HG02973 (cell line): ENCODE results near the gene ELSPBP1.
"Not testable (repeated sequence)": the region's sequence is repeated elsewhere in the genome, so short reads cannot be mapped to it uniquely, and the experiment has no call there.

Experiments used
- ATAC-seq: cut with Tn5 transposase; IDR thresholded peaks from one replicate; pipeline ENCODE4 v1.9.1; 2021; ENCODE audit warnings: moderate library complexity; ENCODE audit not compliant: unreplicated experiment

ELSPBP1 gene

DNA sequence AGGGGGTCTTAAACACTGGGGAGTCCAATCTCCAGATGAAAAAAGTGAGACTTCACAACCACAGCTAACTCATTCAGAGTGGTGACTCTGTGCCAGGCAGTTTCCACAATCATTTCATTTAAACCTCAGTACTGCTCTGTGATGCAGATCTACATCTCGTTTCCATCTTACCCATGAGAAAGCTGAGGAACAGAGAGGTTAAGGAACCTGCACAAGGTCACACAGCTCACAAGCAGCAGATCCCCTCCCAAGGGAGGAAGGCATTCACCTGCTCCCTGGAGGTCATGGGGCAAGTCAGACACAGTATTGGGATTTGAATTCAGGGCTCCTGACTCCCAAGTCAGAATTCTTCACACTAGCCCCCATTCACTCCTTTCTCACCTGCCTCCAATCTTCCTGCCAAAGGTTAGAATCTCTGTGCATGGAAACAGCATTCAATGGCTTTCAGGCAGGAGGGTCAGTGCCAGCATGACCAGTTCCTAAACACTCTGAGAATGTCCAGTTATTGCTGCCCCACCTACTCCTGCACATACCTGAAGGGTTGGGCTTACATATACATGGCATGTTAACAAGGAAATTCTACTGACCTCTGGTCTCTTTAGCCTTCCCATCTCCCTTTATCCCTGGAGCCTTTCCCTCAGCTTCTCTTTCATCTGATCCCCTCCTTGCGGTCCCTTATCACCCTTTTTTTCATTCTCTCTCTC is 47.6 kb downstream of the ELSPBP1 start:
- no peak for ATAC-seq

- no peak for ATAC-seq
These were observed 49.3 kb downstream of the ELSPBP1 start, which contains the start of gene CABP5 for GRCh38 chr19:48043675-48044258. CABP5 (minus strand) TSS chr19:48044079; CDS start chr19:48043922, 157 bp downstream.

DNA sequence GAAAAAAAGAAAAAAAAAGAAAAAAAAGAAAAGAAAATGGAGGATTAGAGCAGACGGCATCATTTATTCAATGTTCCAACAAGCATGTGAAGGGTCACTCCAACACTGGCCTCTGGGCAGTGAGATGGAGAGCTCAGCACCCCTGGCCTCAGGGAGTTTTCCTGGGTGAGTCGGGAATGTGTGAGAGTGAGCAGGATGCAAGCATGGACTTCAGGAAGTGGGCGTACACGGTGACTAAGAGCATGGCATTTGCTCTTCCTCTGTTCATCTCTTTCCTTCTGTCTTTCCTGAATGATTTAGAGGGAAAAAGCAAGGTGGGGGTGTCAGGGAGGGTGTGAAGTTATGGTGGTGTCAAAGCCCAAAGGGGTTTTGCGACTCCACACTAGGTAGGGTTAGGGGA is 50.1 kb downstream of the ELSPBP1 start:
- ATAC-seq: no peak

DNA sequence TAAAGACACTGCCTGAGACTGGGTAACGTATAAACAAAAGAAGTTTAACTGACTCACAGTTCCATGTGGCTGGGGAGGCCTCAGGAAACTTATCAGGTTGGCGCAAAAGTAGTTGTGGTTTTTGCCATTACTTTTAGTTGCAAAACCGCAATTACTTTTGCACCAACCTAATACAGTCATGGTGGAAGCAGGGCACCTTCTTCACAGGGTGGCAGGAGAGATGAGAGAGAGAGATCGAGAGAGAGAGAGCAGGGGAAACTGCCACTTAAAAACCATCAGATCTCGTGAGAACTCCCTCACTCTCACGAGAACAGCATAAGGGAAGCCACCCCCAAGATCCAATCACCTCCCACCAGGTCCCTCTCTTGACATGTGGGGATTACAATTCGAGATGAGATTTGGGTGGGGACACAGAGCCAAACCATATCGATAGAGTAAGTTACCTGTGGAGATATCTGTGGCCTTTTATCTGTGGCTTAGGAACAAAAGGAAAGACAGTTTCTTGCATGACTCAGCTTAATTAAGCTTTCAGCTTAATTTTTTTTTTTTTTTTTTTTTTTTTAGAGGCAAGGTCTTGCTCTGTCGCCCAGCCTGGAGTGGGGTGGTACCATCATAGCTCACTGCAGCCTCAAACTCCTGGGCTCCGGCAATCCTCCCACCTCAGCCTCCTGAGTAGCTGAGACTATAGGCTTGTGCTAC is 57.1 kb downstream of the ELSPBP1 start:
- no peak for ATAC-seq

DNA sequence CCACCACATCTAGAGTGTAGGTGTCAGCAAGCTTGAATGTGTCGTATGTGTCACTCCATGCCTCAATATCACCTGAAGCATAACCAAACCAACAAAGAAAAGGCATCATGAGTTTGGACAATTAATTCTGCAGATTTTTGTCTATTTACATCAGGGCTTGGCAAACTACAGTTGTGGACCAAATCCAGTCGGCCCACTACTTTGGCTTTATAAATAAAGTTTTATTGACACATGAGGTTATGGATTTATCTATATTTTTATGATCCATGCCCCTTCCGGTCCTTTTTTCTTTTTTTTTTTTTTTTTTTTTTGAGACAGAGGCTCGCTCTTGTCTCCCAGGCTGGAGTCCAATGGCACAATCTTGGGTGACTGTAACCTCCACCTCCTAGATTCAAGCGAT is 58.6 kb downstream of the ELSPBP1 start:
- no peak for ATAC-seq

- no peak for ATAC-seq
These were observed 59.4 kb downstream of the ELSPBP1 start for GRCh38 chr19:48053856-48054255.

GRCh38 chr19:48059331-48059730 is 64.9 kb downstream of the ELSPBP1 start:
- ATAC-seq: no peak

- no peak for ATAC-seq
These were observed 65.9 kb downstream of the ELSPBP1 start for GRCh38 chr19:48060381-48060780.

DNA sequence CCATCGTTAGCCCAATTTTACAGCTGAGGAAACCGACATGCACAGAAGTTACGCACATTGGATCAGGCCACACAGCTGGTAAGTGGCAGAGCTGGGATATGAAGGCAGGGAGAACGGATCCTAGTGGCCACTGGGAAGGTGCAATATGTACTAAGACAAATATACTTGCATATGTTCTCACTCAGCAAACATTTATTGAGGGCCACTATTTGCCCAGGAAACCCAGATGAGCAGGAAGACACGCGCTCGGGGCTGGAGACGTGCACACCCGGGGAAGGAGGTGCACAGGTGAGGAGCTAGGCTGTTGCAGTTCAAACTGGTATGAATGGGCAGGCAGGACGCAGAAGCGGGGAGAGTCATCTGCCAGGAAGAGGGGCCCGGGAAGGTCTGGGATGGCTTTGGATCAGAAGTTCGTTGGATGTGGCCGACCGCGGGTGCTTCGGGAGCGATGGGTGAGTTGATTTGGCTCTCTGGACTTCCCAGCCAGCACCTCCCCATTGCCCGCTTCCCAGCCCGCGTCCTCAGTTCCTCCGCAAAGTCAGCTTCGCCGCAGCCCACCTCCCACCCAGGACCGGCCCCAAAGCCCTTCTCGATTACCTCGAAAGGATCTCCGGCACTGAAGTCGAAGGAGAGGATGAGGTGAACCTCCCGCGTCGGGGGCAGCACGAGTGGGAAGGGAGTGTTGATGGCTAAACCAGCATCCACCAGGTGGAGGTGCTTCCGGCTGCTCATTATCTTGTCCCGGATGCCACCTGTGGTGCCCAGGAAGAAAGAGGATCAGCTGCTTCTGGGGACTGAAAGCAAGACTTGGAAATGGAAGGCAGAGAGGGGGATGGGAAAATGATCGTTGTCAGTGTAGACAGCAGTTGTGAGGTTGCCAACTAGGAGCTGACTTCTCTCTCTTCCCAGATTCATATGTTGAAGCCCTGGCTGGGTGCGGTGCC is 67.2 kb downstream of the ELSPBP1 start:
- no peak for ATAC-seq

DNA sequence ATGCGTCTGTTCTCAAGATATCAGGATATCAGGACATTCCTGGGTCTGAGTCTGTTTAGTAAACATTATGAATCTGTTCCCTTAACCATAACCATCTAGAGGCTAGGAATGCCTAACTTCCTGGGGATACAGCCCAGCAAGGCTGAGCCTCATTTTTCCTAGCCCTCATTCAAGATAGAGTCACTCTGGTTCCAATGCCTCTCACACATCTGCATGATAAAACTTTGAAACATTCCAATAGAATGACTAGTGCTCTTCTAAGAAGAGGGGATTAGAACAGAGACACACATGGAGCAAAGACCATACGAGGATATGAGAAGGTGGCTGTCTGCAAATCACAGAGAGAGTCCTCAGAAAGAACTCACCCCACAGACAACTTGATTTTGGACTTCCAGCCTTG is 70.1 kb downstream of the ELSPBP1 start:
- ATAC-seq: no peak

- no peak for ATAC-seq
These were observed 75.0 kb downstream of the ELSPBP1 start for GRCh38 chr19:48069435-48069834.

DNA sequence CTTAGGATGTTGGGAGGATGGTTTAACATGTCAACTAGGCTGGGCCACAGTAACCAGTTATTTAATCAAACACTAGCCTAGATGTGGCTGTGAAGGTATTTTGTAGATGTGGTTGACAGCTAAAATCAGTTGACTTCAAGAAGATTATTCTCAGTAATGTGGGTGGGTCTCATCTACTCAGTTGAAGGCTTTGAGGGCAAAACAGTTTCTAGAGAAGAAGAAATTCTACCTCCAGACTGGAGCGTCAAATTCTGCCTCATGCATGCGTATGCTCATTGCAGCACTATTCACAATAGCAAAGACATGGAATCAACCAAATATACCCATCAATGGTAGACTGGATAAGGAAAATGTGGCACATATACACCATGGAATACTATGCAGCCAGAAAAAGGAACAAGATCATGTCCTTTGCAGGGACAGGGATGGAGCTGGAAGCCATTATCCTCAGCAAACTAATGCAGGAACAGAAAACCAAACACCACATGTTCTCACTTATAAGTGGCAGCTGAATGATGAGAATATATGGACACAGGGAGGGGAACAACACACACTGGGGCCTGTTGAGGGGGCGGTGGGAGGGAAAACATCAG is 75.8 kb downstream of the ELSPBP1 start:
- not testable (repeated sequence) for ATAC-seq
